AG09309 (cell line): Measurements from ENCODE around the gene KLK2.
"Not testable (repeated sequence)": the region's sequence is repeated elsewhere in the genome, so short reads cannot be mapped to it uniquely, and the experiment has no call there.

Experiments
- DNase-seq: peaks from one replicate; pipeline ENCODE4 v3.0.0-alpha.2; 2010; ENCODE audit warnings: low read depth
- H3K4me3 ChIP-seq: 2 replicates; pipeline ENCODE4 v1.5.1; 2011; ENCODE audit warnings: mild to moderate bottlenecking, low read depth, low read length, moderate library complexity; ENCODE audit not compliant: control insufficient read depth
- TF ChIP-seq, protein P1 (sequence below): IDR thresholded peaks from 2 replicates; pipeline ENCODE4 v1.5.1; 2011; ENCODE audit warnings: mild to moderate bottlenecking, low read depth, low read length, inconsistent platforms; ENCODE audit not compliant: insufficient read depth, control insufficient read depth; ENCODE audit errors: missing control alignments

Gene KLK2

DNA sequence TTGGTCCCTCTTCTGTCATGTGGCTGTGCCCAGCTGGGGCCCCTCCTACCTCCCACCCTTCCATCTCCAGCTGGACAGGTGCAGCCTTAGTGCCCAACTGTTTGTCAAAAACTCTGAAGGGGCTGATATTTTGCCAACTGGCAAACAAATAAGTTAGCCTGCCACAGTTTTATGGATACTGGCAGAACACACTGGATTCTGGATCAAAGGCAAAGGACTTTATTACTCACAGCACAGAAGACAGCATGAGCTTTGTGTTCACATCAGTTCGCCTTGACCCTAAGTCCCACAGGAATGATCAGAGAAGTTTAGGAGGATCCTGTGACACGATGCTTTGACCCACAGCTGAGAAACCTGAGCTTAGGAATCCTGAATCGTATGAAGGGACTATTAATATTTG lies 16.4 kb downstream of the KLK2 start:
- DNase-seq: no peak
- TF ChIP-seq, protein P1, sequence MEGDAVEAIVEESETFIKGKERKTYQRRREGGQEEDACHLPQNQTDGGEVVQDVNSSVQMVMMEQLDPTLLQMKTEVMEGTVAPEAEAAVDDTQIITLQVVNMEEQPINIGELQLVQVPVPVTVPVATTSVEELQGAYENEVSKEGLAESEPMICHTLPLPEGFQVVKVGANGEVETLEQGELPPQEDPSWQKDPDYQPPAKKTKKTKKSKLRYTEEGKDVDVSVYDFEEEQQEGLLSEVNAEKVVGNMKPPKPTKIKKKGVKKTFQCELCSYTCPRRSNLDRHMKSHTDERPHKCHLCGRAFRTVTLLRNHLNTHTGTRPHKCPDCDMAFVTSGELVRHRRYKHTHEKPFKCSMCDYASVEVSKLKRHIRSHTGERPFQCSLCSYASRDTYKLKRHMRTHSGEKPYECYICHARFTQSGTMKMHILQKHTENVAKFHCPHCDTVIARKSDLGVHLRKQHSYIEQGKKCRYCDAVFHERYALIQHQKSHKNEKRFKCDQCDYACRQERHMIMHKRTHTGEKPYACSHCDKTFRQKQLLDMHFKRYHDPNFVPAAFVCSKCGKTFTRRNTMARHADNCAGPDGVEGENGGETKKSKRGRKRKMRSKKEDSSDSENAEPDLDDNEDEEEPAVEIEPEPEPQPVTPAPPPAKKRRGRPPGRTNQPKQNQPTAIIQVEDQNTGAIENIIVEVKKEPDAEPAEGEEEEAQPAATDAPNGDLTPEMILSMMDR: no peak
- no peak overlapping the region for H3K4me3 ChIP-seq

DNA sequence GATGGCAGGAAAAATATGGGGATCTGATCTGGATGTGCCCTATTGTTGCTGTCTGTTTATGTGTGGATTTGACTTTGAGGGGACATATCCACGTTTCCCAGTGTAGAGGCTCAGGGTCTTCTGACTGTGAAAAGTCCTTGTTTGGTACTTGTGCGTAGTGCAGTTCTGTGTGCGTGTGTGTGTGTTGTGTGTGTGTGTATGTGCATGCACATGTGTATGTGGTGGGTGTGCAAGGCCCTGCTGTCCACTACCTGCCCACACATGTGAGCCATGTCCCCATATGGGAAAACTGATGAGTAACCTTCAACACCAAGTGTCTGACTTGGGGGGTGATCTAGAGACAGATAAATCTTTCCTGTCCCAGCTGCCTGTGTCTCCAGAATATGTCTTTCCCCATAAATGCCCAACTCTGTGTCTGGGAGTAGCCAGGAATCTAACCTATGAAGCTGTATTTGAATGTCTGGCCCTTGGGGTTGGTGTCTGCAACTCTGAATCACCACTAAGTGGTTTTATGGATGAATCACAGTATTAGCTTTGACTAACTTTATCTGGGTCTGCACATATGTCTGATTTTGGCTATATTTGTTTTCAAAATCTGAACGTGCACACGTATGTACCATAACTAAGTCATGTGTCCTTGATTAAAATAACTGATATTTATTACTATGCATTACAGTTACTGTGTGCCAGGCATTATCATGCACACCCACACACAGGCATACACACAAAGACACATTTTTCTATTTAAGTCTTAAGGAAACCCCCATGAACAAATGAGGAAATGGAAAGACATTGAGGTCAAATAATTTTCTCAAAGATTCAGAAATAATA lies 17.4 kb downstream of the KLK2 start:
- H3K4me3 ChIP-seq: no peak overlapping the region
- TF ChIP-seq, protein P1: no peak
- no peak for DNase-seq

DNA sequence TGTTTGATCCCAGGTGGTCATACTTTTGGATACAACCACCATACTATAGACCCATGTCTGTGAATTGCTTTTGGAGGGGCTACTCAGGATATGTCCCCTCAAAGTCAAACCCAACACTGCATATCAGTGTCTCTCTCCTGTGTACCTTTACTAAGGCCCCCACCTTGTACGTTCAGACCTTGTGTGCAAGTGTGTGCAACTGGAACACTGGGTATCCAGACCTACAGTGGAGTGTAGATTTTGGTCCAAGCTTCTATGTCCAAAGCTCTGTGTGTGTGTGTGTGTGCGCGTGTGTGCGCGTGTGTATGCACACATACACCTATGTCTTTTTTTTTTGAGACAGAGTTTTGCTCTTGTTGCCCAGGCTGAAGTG lies 18.0 kb downstream of the KLK2 start:
- DNase-seq: no peak
- TF ChIP-seq, protein P1: no peak
- H3K4me3 ChIP-seq: no peak overlapping the region

DNA sequence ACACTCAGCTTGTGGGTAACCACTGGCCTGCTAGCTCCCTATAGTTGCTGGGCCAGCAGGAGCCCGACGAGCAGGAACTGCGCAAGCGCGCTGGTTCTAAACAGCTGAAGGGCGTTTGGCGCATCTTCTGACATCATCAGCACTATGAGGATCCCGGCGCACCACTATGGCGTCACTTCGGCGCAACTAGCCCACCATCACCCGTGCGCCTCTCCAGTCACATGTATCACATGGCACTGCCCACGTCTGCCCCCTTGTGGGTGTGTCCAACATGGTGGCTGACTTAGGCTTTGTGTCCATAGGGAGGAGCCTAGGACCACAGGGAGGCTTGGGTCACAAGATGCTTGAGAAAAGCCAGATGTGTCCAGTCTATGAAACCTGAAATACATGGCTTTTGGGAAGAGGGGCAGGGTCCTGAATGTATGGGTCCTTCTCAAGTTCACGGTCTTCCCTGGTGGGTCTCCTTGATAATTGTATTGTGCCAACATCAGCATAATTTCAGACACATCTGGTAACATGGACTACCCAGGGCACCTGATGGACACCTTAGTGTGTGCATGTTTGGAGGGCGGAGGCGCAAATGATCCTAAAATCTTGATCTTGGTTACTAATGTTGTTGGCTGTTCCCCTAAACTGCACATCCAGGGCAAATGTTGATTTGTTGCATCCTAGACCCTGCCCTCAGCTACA lies 20.0 kb downstream of the KLK2 start:
- H3K4me3 ChIP-seq: no peak overlapping the region
- TF ChIP-seq, protein P1: no peak
- no peak for DNase-seq

DNA sequence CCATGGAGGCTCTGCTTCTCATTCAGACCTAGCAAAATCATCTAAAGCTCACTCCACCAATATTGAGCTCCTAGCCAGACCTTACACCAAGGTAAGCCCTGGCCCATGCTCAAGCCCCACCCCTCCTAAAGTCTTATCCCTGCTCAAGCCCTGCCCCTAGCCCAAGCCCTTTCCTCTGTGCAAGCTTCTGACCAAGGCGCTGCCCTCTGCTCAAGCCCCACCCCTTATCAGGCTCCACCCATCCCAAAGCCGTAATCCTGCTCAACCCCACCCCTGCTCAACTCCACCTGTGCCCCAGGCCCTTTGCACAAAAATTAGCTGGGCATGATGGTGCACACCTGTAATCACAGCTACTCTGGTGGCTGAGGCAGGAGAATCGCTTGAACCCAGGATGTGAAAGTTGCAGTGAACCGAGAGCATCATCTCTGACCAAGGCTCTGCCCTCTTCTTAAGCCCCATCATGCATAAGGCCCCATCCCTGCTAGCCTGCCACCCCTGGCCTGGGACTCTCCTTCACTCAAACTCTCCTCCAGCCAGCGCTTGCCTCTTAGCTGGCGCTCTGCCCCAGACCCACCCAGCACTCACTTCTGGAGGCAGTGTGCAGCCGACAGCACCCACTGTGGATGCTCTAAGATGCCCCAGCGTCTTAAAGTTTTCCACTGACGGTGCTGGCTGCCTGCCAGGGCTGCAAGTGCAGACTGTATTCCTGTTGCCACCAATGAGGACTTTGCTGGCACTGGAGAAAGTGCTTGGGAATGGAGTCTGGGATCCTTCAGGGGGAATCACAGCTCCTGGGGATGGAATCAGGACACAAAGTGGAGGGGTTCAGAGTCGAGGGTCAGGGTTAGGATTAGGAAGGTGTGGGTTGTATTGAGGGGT lies 21.5 kb downstream of the KLK2 start:
- no peak for DNase-seq
- no peak overlapping the region for H3K4me3 ChIP-seq
- TF ChIP-seq, protein P1: no peak

DNA sequence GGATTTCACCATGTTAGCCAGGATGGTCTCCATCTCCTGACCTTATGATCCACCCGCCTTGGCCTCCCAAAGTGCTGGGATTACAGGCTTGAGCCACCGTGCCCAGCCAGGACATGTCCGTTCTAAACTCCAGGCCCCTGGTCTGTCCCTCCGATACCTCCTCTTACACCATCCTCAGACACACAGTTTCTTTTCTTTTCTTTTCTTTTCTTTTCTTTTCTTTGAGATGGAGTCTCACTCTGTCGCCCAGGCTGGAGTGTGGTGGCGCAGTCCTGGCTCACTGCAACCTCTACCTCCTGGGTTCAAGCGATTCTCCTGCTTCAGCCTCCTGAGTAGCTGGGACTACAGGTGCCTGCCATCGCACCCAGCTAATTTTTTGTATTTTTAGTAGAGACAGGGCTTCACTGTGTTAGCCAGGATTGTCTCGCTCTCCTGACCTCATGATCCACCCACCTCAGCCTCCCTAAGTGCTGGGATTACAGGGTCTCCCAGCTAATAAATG lies 22.9 kb downstream of the KLK2 start:
- not testable (repeated sequence) for DNase-seq, H3K4me3 ChIP-seq
